Measurements from ENCODE around the gene ASPHD2. TPM values are rescaled to one million over a fixed set of nuclear protein-coding genes. Genes with fewer than 3 reads are reported as not detected.

ASPHD2 gene
- polyA plus RNA-seq, 1 of the 3 experiments (the other 2 are of a cell fraction) = 2.2 TPM

DNA sequence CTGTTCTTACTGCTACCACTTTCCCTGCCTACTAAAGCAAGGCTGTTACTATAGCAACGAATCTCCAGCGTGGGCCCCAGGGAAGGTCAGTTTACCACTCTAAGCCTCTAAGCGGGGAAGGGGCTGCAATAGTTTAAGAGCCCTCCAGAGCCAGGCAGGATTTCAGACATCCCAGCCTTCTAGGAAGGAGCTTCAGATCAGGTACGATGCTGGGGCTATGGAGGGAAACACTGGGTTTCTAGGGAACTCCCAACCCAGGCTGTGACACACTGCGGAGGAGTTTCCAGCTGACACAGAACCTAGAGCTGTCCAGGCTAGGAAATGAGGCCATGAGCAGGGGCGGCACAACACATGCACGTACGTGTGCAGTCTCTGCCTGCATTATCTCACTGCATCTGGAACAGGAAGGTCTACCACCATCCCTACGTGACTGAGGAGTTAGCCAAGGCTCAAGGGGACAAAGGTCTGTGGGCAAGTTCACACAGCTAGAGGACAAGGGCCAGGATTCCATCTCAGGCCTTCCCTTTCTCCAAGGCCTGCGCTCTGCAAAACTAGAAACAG lies 34.1 kb downstream of the ASPHD2 start (continued):
- TF ChIP-seq, protein P1, sequence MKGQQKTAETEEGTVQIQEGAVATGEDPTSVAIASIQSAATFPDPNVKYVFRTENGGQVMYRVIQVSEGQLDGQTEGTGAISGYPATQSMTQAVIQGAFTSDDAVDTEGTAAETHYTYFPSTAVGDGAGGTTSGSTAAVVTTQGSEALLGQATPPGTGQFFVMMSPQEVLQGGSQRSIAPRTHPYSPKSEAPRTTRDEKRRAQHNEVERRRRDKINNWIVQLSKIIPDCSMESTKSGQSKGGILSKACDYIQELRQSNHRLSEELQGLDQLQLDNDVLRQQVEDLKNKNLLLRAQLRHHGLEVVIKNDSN (IDR thresholded peaks at IDR 0.05; ENCODE audit: borderline replicate concordance, low read depth) = no peak

DNA sequence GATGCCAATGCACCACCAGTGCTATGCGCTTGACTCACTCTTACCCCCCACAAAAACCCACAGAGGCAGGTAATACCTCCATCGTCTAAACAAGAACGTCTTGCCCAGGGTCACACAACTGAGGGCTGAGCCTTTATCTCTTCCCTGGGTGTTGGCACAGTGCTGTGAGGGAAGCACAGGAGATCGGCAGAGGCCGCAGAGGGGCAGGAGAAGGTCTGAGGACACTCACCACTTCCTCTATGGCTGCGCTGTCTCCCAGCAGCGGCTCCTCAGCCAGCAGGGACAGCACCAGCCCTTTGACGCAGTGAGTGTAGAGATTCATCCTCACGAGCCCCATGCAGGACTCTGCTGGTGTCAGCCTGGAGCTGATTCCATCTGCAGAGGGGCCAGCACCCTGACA lies 34.6 kb downstream of the ASPHD2 start:
- peaks cover 5% of the 10 kb centered on the region for H4K20me1 ChIP-seq (ENCODE audit: insufficient read depth)
- DNase-seq = no peak
- H3K9me3 ChIP-seq = no peaks in the 10 kb centered on the region

More for the DNA sequence above, 34.6 kb downstream of the ASPHD2 start:
- no peak overlapping the region for H3K27ac ChIP-seq (ENCODE audit: low read depth in 2 of 2, low read length in 1 of 2)
- H3K4me1 ChIP-seq (ENCODE audit: control insufficient read depth in 1 of 2, insufficient read depth in 2 of 2, low read depth in 1 of 2, low read length in 1 of 2) = peaks cover 0 to 2% of the 10 kb centered on the region in 2 experiments; a peak in 2 of 4 replicates
- H3F3A ChIP-seq (replicated peaks; ENCODE audit: insufficient read depth) = peaks cover 3% of the 10 kb centered on the region
- TF ChIP-seq, protein P2, sequence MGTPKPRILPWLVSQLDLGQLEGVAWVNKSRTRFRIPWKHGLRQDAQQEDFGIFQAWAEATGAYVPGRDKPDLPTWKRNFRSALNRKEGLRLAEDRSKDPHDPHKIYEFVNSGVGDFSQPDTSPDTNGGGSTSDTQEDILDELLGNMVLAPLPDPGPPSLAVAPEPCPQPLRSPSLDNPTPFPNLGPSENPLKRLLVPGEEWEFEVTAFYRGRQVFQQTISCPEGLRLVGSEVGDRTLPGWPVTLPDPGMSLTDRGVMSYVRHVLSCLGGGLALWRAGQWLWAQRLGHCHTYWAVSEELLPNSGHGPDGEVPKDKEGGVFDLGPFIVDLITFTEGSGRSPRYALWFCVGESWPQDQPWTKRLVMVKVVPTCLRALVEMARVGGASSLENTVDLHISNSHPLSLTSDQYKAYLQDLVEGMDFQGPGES (IDR thresholded peaks at IDR 0.05; ENCODE audit: low read depth, low read length) = no peak
- no peak for TF ChIP-seq RFX5 (IDR thresholded peaks at IDR 0.05; ENCODE audit: low read length)
- TF ChIP-seq FOXJ3 (CRISPR knock-in tag; IDR thresholded peaks at IDR 0.05) = no peak
- no peak for TF ChIP-seq RCOR1 (IDR thresholded peaks at IDR 0.05; ENCODE audit: low read length)
- no peak for TF ChIP-seq YY1 (IDR thresholded peaks at IDR 0.05; ENCODE audit: low read depth)
- TF ChIP-seq EP300 (IDR thresholded peaks at IDR 0.05; ENCODE audit: borderline replicate concordance in 1 of 2, low read depth in 1 of 2, low read length in 1 of 2) = no peak
- TF ChIP-seq GABPA (IDR thresholded peaks at IDR 0.05; ENCODE audit: low read depth) = no peak
- TF ChIP-seq, protein P3, sequence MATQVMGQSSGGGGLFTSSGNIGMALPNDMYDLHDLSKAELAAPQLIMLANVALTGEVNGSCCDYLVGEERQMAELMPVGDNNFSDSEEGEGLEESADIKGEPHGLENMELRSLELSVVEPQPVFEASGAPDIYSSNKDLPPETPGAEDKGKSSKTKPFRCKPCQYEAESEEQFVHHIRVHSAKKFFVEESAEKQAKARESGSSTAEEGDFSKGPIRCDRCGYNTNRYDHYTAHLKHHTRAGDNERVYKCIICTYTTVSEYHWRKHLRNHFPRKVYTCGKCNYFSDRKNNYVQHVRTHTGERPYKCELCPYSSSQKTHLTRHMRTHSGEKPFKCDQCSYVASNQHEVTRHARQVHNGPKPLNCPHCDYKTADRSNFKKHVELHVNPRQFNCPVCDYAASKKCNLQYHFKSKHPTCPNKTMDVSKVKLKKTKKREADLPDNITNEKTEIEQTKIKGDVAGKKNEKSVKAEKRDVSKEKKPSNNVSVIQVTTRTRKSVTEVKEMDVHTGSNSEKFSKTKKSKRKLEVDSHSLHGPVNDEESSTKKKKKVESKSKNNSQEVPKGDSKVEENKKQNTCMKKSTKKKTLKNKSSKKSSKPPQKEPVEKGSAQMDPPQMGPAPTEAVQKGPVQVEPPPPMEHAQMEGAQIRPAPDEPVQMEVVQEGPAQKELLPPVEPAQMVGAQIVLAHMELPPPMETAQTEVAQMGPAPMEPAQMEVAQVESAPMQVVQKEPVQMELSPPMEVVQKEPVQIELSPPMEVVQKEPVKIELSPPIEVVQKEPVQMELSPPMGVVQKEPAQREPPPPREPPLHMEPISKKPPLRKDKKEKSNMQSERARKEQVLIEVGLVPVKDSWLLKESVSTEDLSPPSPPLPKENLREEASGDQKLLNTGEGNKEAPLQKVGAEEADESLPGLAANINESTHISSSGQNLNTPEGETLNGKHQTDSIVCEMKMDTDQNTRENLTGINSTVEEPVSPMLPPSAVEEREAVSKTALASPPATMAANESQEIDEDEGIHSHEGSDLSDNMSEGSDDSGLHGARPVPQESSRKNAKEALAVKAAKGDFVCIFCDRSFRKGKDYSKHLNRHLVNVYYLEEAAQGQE (IDR thresholded peaks at IDR 0.05; ENCODE audit: low read depth, low read length) = no peak
- peaks cover 34 to 87% of the 10 kb centered on the region in 2 experiments for H3K36me3 ChIP-seq (replicated peaks in 1 of 2; ENCODE audit: control insufficient read depth in 1 of 2, insufficient read depth in 2 of 2, low read length in 1 of 2)
- peaks cover 8% of the 10 kb centered on the region; the same call in 1 of the 2 replicates for H3K79me2 ChIP-seq (ENCODE audit: insufficient read depth)
- no peak overlapping the region for H3K4me3 ChIP-seq (ENCODE audit: low read depth in 2 of 2, low read length in 1 of 2)
- WGBS (ENCODE audit: low lambda C conversion rate) = 96% methylated on average over 9 of the region's 9 CpGs
- no peaks in the 10 kb centered on the region for H3K9me2 ChIP-seq
- H3K27me3 ChIP-seq (ENCODE audit: insufficient read depth) = no peaks in the 10 kb centered on the region
- no peak overlapping the region for H3K4me2 ChIP-seq
- POLR2A ChIA-PET = no interaction called here
- no peak overlapping the region for H3K9ac ChIP-seq
- CTCF ChIA-PET = interaction anchor here (0.8 to 6.2 kb wide), 4 partner anchors 18 to 98 kb away, joined by 3 to 99 read pairs (median 34); no protein-coding TSS in a partner anchor
- no peak overlapping the region for H2AFZ ChIP-seq (ENCODE audit: low read depth)

Data from SK-N-SH (cell line).